Mesendoderm (in vitro differentiated cells): ENCODE results near the gene GIPC2.

Experiments used
- DNase-seq: peaks from one replicate; pipeline ENCODE4 v3.0.0; 2013
- H2AK5ac ChIP-seq: 2 replicates; pipeline ENCODE4 v1.6.1; 2013; ENCODE audit warnings: low read length, inconsistent platforms
- H2BK120ac ChIP-seq: 2 replicates; pipeline ENCODE4 v1.6.1; 2013; ENCODE audit warnings: low read depth, mild to moderate bottlenecking, low read length, moderate library complexity, mixed read lengths
- H2BK15ac ChIP-seq: replicated peaks from 2 replicates; pipeline ENCODE4 v1.6.1; 2013; ENCODE audit warnings: low read depth, mild to moderate bottlenecking, moderate library complexity
- H2BK5ac ChIP-seq: 2 replicates; pipeline ENCODE4 v1.6.1; 2013; ENCODE audit warnings: low read length, inconsistent platforms
- H3K18ac ChIP-seq: 2 replicates; pipeline ENCODE4 v1.6.1; 2013; ENCODE audit warnings: mild to moderate bottlenecking, low read length, mixed read lengths
- H3K23ac ChIP-seq: one replicate; pipeline ENCODE4 v1.6.1; 2013; ENCODE audit warnings: low read length
- H3K27ac ChIP-seq: 2 replicates; pipeline ENCODE4 v1.5.1; 2013; ENCODE audit warnings: low read depth, mild to moderate bottlenecking, inconsistent platforms, low read length, moderate library complexity
- H3K27me3 ChIP-seq: 2 replicates; pipeline ENCODE4 v1.6.1; 2013; ENCODE audit warnings: low read length, control low read depth, mild to moderate bottlenecking, inconsistent platforms; ENCODE audit not compliant: insufficient read depth, poor library complexity
- H3K36me3 ChIP-seq: 2 replicates; pipeline ENCODE4 v1.6.1; 2013; ENCODE audit warnings: low read length, inconsistent platforms; ENCODE audit not compliant: control insufficient read depth, insufficient read depth
- H3K4ac ChIP-seq: one replicate; pipeline ENCODE4 v1.6.1; 2013; ENCODE audit warnings: low read depth, mild to moderate bottlenecking, low read length, moderate library complexity
- H3K4me1 ChIP-seq: 2 replicates; pipeline ENCODE4 v1.6.1; 2013; ENCODE audit warnings: low read depth, low read length, inconsistent platforms; ENCODE audit not compliant: control insufficient read depth
- H3K4me2 ChIP-seq: 2 replicates; pipeline ENCODE4 v1.6.1; 2013; ENCODE audit warnings: low read length
- H3K4me3 ChIP-seq: 2 replicates; pipeline ENCODE4 v1.5.1; 2013; ENCODE audit warnings: mild to moderate bottlenecking, low read length
- H3K56ac ChIP-seq: one replicate; pipeline ENCODE4 v1.6.1; 2013; ENCODE audit warnings: low read length
- H3K79me1 ChIP-seq: 2 replicates; pipeline ENCODE4 v1.6.1; 2013; ENCODE audit warnings: low read length, inconsistent platforms
- H3K79me2 ChIP-seq: 2 replicates; pipeline ENCODE4 v1.6.1; 2013; ENCODE audit warnings: mild to moderate bottlenecking, low read length; ENCODE audit not compliant: control insufficient read depth, insufficient read depth
- H3K9ac ChIP-seq: 2 replicates; pipeline ENCODE4 v1.6.1; 2013; ENCODE audit warnings: low read length, inconsistent platforms
- H4K5ac ChIP-seq: one replicate; pipeline ENCODE4 v1.6.1; 2013; ENCODE audit warnings: low read length
- H4K8ac ChIP-seq: one replicate; pipeline ENCODE4 v1.6.1; 2013; ENCODE audit warnings: low read depth, mild to moderate bottlenecking, control low read depth, low read length, moderate library complexity
- WGBS: extraction: QIAGEN DNeasy Blood & Tissue Kit; methylation state at CpG from one replicate; pipeline ENCODE4 v1.1.7; 2013; ENCODE audit warnings: low lambda C conversion rate, missing lambda C conversion rate; ENCODE audit not compliant: insufficient coverage; ENCODE audit errors: extremely low coverage; 5-methylcytosine and 5-hydroxymethylcytosine counted together

GIPC2 gene

DNA sequence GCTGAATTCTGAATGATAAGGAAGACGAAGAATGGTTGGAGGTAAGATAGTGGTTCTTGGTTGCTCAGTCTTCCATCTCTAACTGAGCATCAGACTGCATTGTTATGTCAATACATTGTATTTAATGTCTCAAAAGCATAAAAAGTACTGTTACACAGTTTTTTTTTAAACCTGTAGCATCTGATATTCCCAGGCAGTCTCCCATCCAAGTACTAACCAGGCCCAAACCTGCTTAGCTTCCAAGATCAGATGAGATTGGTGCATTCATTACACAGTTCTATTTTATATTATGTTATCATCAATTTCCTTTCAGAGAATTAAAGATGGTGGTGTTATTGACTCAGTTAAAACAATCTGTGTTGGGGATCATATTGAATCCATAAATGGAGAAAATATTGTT lies 48.9 kb downstream of the GIPC2 start:
- H3K23ac ChIP-seq = no peak overlapping the region
- no peak overlapping the region for H3K4ac ChIP-seq
- no peak overlapping the region for H2BK120ac ChIP-seq
- no peaks in the 10 kb centered on the region for H3K79me2 ChIP-seq
- H3K18ac ChIP-seq = no peak overlapping the region
- H2BK15ac ChIP-seq = no peak overlapping the region
- H3K4me3 ChIP-seq = no peak overlapping the region
- no peak overlapping the region for H3K9ac ChIP-seq
- H3K79me1 ChIP-seq = no peaks in the 10 kb centered on the region
- no peak overlapping the region for H3K27ac ChIP-seq
- no peak overlapping the region for H3K4me2 ChIP-seq
- H3K56ac ChIP-seq = no peak overlapping the region
- H4K5ac ChIP-seq = no peak overlapping the region
- DNase-seq = no peak
- H2BK5ac ChIP-seq = no peak overlapping the region
- WGBS = no CpG with 5 or more reads among the region's 1 CpG
- H2AK5ac ChIP-seq = no peak overlapping the region
- H3K36me3 ChIP-seq = no peaks in the 10 kb centered on the region
- no peaks in the 10 kb centered on the region for H3K27me3 ChIP-seq
- H4K8ac ChIP-seq = no peak overlapping the region
- H3K4me1 ChIP-seq = no peaks in the 10 kb centered on the region

- WGBS = no CpG with 5 or more reads among the region's 2 CpGs
- Histone ChIP-seq H3K9ac (no peak overlapping the region), H3K4me2 (no peak overlapping the region), H3K56ac (no peak overlapping the region), H2BK15ac (no peak overlapping the region), H3K18ac (no peak overlapping the region), H3K36me3 (no peaks in the 10 kb centered on the region), H2BK5ac (no peak overlapping the region), H3K4me3 (no peak overlapping the region), H3K27me3 (no peaks in the 10 kb centered on the region), H3K79me2 (no peaks in the 10 kb centered on the region), H3K4ac (no peak overlapping the region), H2BK120ac (no peak overlapping the region), H4K8ac (no peak overlapping the region), H3K27ac (no peak overlapping the region), H4K5ac (no peak overlapping the region), H3K79me1 (no peaks in the 10 kb centered on the region), H3K4me1 (no peaks in the 10 kb centered on the region), H2AK5ac (no peak overlapping the region), H3K23ac (no peak overlapping the region)
- no peak for DNase-seq
Observed at GRCh38 chr1:78095593-78095992, 49.8 kb downstream of the GIPC2 start.

GRCh38 chr1:78096017-78096416 lies 50.3 kb downstream of the GIPC2 start:
- no peak overlapping the region for H3K27ac ChIP-seq
- H2AK5ac ChIP-seq = no peak overlapping the region
- no peak overlapping the region for H3K18ac ChIP-seq
- H3K27me3 ChIP-seq = no peaks in the 10 kb centered on the region
- H3K4me3 ChIP-seq = no peak overlapping the region
- no peaks in the 10 kb centered on the region for H3K79me1 ChIP-seq
- H3K4ac ChIP-seq = no peak overlapping the region
- H3K4me1 ChIP-seq = no peaks in the 10 kb centered on the region
- H3K23ac ChIP-seq = no peak overlapping the region
- no peak overlapping the region for H3K56ac ChIP-seq
- H3K36me3 ChIP-seq = no peaks in the 10 kb centered on the region
- no peak overlapping the region for H4K5ac ChIP-seq
- no peak overlapping the region for H4K8ac ChIP-seq
- no peak overlapping the region for H2BK5ac ChIP-seq
- DNase-seq = no peak
- H3K4me2 ChIP-seq = no peak overlapping the region
- H2BK15ac ChIP-seq = no peak overlapping the region
- H3K9ac ChIP-seq = no peak overlapping the region
- H3K79me2 ChIP-seq = no peaks in the 10 kb centered on the region
- no peak overlapping the region for H2BK120ac ChIP-seq

DNA sequence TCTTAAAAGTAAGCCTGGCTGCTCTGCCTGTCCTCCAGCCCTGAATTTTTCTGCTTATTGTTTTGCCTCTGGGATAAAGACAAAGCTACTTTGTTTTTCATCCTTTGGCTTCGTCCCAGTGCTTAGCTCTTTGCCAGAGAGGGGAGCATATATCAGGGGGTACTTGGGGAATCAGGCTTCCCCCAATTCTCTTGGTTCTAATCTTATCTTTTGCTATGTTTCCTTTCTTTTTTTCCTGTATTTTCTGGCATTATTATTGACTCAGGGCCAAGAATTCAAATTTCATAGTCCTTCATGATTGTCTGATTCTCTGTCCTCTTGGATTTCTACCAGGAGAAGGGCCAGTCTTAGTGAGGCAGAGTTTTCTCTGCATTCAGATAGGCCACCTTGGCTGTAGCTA lies 51.2 kb downstream of the GIPC2 start:
- Histone ChIP-seq H3K4me3 (no peak overlapping the region), H3K27ac (no peak overlapping the region), H2BK120ac (no peak overlapping the region), H3K4me1 (no peaks in the 10 kb centered on the region), H3K9ac (no peak overlapping the region), H3K23ac (no peak overlapping the region), H2BK5ac (no peak overlapping the region), H3K4me2 (no peak overlapping the region), H3K79me2 (no peaks in the 10 kb centered on the region), H3K4ac (no peak overlapping the region), H3K36me3 (no peaks in the 10 kb centered on the region), H3K27me3 (no peaks in the 10 kb centered on the region), H3K79me1 (no peaks in the 10 kb centered on the region), H2AK5ac (no peak overlapping the region), H3K56ac (no peak overlapping the region), H3K18ac (no peak overlapping the region), H4K8ac (no peak overlapping the region), H2BK15ac (no peak overlapping the region), H4K5ac (no peak overlapping the region)
- no CpG with 5 or more reads among the region's 1 CpG for WGBS
- DNase-seq = no peak

DNA sequence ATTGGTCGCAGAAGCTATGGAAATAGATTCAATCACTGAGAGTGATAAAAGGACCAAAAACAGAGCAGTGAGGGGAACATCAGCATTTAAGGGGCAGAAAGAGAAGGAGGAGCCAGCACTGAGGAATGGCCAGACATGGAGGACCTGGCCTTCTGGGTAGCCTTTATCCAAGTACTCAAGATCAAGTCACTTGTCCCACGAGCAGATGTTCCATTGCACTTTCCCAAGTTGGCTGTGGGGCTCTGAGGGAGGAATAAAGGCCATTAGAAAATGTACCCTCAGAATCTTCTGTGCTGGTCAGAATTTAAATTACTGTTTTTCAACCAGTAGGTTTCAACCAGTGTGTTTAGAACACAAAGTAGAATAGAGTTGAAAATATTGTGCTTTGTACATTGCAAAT lies 55.3 kb downstream of the GIPC2 start:
- DNase-seq = no peak
- H3K27me3 ChIP-seq = no peaks in the 10 kb centered on the region
- H4K5ac ChIP-seq = no peak overlapping the region
- H3K4me1 ChIP-seq = no peaks in the 10 kb centered on the region
- H3K4me3 ChIP-seq = no peak overlapping the region
- no peak overlapping the region for H3K23ac ChIP-seq
- no peak overlapping the region for H3K9ac ChIP-seq
- no peak overlapping the region for H2BK15ac ChIP-seq
- no peak overlapping the region for H3K4me2 ChIP-seq
- no peak overlapping the region for H4K8ac ChIP-seq
- no peaks in the 10 kb centered on the region for H3K79me2 ChIP-seq
- H3K56ac ChIP-seq = no peak overlapping the region
- no peak overlapping the region for H3K27ac ChIP-seq
- H3K36me3 ChIP-seq = no peaks in the 10 kb centered on the region
- no peak overlapping the region for H2BK5ac ChIP-seq
- no peak overlapping the region for H2AK5ac ChIP-seq
- no peak overlapping the region for H3K4ac ChIP-seq
- H3K18ac ChIP-seq = no peak overlapping the region
- H3K79me1 ChIP-seq = no peaks in the 10 kb centered on the region
- H2BK120ac ChIP-seq = no peak overlapping the region
- no CpG with 5 or more reads among the region's 2 CpGs for WGBS

- no peak overlapping the region for H3K18ac ChIP-seq
- H3K79me1 ChIP-seq = no peaks in the 10 kb centered on the region
- no peaks in the 10 kb centered on the region for H3K79me2 ChIP-seq
- H3K4me3 ChIP-seq = no peak overlapping the region
- H2AK5ac ChIP-seq = no peak overlapping the region
- H4K5ac ChIP-seq = no peak overlapping the region
- H3K4me2 ChIP-seq = no peak overlapping the region
- WGBS = no CpG with 5 or more reads among the region's 2 CpGs
- H3K36me3 ChIP-seq = no peaks in the 10 kb centered on the region
- H3K27ac ChIP-seq = no peak overlapping the region
- H2BK5ac ChIP-seq = no peak overlapping the region
- H3K56ac ChIP-seq = no peak overlapping the region
- no peak overlapping the region for H3K9ac ChIP-seq
- H3K27me3 ChIP-seq = no peaks in the 10 kb centered on the region
- no peaks in the 10 kb centered on the region for H3K4me1 ChIP-seq
- H4K8ac ChIP-seq = no peak overlapping the region
- H3K4ac ChIP-seq = no peak overlapping the region
- no peak overlapping the region for H3K23ac ChIP-seq
- no peak overlapping the region for H2BK15ac ChIP-seq
- DNase-seq = peak; percentile 57
- H2BK120ac ChIP-seq = no peak overlapping the region
Observed at GRCh38 chr1:78101514-78101913, 55.7 kb downstream of the GIPC2 start.
